ENCODE data around the gene LFNG. TPM values are rescaled to one million over a fixed set of nuclear protein-coding genes. Genes with fewer than 3 reads are reported as not detected.

Gene LFNG
- total and polyA plus RNA-seq, 2 of the 13 experiments (the other 11 are each of a cell fraction or from before 2014, with no cell fraction given): 0.44 to 1.5 TPM

DNA sequence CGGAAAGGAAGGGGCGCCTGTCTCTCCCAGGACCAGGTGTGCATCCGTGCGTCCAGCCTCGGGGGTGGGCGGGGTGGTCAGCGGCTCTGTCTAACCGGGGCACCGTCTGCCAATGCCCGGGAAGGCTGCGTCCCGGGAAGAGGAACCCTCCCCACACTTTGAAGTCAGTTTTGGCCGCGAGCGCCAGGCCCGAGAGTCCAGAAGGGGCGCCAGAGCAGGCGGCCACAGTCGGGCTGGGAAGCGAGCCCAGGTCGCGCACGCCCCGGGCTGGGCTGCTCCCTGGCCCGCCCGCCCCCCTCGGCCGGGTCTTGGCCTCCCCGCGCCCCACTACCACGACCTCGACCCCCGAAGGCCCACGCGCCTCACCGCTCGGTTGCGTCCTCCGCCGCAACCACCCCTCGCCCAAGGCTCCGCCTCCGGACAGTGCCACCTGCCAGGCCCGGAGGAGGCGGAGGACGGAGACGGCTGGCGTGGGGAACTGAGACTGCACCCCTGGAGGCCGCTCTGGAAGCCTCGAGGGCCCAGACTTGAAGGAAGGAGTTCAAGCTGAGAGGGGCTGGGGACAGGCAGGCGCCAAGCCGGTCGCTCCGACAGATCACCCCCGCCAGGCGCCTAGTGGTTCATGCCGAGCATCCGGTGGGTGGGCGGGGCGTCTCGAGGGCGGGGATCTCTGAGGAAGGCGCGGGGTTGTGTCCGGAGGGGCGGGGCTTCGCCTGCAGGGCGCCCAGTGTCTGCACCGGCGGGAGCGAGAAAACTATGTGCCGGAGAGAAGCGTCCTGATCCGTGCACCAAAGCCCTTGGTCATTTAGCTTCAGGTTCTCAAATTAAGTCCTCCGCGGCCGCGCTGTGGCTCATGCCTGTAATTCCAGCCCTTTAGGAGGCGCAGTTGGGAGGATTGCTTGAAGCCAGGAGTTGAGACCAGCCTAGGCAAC, 35.8 kb downstream of the LFNG start, which contains the start of gene BRAT1 (continued):
- TF ChIP-seq SP1 (IDR thresholded peaks at IDR 0.05): no peak
- peak; percentile 35; the same call in 1 of the 2 replicates for TF ChIP-seq SP1 (CRISPR knock-in tag; IDR thresholded peaks at IDR 0.05)
- TF ChIP-seq REPIN1 (CRISPR knock-in tag; IDR thresholded peaks at IDR 0.05; ENCODE audit: borderline replicate concordance, low read depth): peak; percentile 78
- no peak for TF ChIP-seq ZNF296 (CRISPR knock-in tag; conservative IDR thresholded peaks at IDR 0.05)
- TF ChIP-seq, protein P1, sequence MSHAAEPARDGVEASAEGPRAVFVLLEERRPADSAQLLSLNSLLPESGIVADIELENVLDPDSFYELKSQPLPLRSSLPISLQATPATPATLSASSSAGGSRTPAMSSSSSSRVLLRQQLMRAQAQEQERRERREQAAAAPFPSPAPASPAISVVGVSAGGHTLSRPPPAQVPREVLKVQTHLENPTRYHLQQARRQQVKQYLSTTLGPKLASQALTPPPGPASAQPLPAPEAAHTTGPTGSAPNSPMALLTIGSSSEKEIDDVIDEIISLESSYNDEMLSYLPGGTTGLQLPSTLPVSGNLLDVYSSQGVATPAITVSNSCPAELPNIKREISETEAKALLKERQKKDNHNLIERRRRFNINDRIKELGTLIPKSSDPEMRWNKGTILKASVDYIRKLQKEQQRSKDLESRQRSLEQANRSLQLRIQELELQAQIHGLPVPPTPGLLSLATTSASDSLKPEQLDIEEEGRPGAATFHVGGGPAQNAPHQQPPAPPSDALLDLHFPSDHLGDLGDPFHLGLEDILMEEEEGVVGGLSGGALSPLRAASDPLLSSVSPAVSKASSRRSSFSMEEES (CRISPR knock-in tag; IDR thresholded peaks at IDR 0.05): no peak
- TF ChIP-seq CHD2 (IDR thresholded peaks at IDR 0.05; ENCODE audit: low read depth, low read length): no peak
- no peak for TF ChIP-seq ZNF30 (CRISPR knock-in tag; IDR thresholded peaks at IDR 0.05)
- TF ChIP-seq AGO2 (optimal IDR thresholded peaks at IDR 0.05; ENCODE audit: low read depth, low read length): no peak
- peak; percentile 55 for TF ChIP-seq TAF1 (CRISPR knock-in tag; IDR thresholded peaks at IDR 0.05)
- TF ChIP-seq ISL2 (CRISPR knock-in tag; IDR thresholded peaks at IDR 0.05): 0 out of 2 replicates have a peak, but pooled peaks have one; percentile 18
- no peak for TF ChIP-seq ZNF460 (CRISPR knock-in tag; IDR thresholded peaks at IDR 0.05; ENCODE audit: borderline replicate concordance)
- TF ChIP-seq ZFP36L2 (CRISPR knock-in tag; IDR thresholded peaks at IDR 0.05): no peak
- peak; percentile 43; the same call in 1 of the 2 replicates for TF ChIP-seq ZNF598 (CRISPR knock-in tag; IDR thresholded peaks at IDR 0.05; ENCODE audit: borderline replicate concordance)
- no peak for TF ChIP-seq ZUFSP (CRISPR knock-in tag; IDR thresholded peaks at IDR 0.05; ENCODE audit: borderline replicate concordance)
- TF ChIP-seq ZNF616 (CRISPR knock-in tag; IDR thresholded peaks at IDR 0.05; ENCODE audit: low read depth): no peak
- no peak for TF ChIP-seq SOX6 (IDR thresholded peaks at IDR 0.05)
- peak; percentile 44; the same call in 1 of the 2 replicates for TF ChIP-seq SOX6 (CRISPR knock-in tag; IDR thresholded peaks at IDR 0.05)
- no peak for TF ChIP-seq MED1 (CRISPR knock-in tag; IDR thresholded peaks at IDR 0.05)
- TF ChIP-seq SSRP1 (CRISPR knock-in tag; IDR thresholded peaks at IDR 0.05): no peak
- no peak for TF ChIP-seq PCBP2 (optimal IDR thresholded peaks at IDR 0.05; ENCODE audit: low read depth, low read length, poor library complexity, severe bottlenecking)
- TF ChIP-seq, protein P2, sequence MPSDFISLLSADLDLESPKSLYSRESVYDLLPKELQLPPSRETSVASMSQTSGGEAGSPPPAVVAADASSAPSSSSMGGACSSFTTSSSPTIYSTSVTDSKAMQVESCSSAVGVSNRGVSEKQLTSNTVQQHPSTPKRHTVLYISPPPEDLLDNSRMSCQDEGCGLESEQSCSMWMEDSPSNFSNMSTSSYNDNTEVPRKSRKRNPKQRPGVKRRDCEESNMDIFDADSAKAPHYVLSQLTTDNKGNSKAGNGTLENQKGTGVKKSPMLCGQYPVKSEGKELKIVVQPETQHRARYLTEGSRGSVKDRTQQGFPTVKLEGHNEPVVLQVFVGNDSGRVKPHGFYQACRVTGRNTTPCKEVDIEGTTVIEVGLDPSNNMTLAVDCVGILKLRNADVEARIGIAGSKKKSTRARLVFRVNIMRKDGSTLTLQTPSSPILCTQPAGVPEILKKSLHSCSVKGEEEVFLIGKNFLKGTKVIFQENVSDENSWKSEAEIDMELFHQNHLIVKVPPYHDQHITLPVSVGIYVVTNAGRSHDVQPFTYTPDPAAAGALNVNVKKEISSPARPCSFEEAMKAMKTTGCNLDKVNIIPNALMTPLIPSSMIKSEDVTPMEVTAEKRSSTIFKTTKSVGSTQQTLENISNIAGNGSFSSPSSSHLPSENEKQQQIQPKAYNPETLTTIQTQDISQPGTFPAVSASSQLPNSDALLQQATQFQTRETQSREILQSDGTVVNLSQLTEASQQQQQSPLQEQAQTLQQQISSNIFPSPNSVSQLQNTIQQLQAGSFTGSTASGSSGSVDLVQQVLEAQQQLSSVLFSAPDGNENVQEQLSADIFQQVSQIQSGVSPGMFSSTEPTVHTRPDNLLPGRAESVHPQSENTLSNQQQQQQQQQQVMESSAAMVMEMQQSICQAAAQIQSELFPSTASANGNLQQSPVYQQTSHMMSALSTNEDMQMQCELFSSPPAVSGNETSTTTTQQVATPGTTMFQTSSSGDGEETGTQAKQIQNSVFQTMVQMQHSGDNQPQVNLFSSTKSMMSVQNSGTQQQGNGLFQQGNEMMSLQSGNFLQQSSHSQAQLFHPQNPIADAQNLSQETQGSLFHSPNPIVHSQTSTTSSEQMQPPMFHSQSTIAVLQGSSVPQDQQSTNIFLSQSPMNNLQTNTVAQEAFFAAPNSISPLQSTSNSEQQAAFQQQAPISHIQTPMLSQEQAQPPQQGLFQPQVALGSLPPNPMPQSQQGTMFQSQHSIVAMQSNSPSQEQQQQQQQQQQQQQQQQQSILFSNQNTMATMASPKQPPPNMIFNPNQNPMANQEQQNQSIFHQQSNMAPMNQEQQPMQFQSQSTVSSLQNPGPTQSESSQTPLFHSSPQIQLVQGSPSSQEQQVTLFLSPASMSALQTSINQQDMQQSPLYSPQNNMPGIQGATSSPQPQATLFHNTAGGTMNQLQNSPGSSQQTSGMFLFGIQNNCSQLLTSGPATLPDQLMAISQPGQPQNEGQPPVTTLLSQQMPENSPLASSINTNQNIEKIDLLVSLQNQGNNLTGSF (CRISPR knock-in tag; IDR thresholded peaks at IDR 0.05): 0 out of 2 replicates have a peak, but pooled peaks have one; percentile 17
- no peak for TF ChIP-seq FOXO1 (CRISPR knock-in tag; IDR thresholded peaks at IDR 0.05)
- TF ChIP-seq TMF1 (CRISPR knock-in tag; IDR thresholded peaks at IDR 0.05; ENCODE audit: low read depth): no peak; the same call in 1 of the 2 replicates

Measured in HepG2 (cell line).